HCT116 (cell line): Measurements from ENCODE around the gene AMZ1.

Experiments
- CTCF ChIP-seq, 3 experiments: fragments of 200-600 bp in 1 of 3; sonication (generic) in 1 of 3; IDR thresholded peaks in 2 of 3; conservative IDR thresholded peaks in 1 of 3; 2 replicates each; pipeline ENCODE4 v1.5.1; 2012 to 2017; ENCODE audit warnings: low read depth in 2 of 3, low read length in 2 of 3, antibody characterized with exemption in 1 of 3, borderline replicate concordance in 1 of 3, control low read depth in 1 of 3, mild to moderate bottlenecking in 1 of 3, mixed read lengths in 1 of 3, mixed run types in 1 of 3, moderate library complexity in 1 of 3; ENCODE audit not compliant: insufficient read depth in 1 of 3
- SIN3A ChIP-seq: IDR thresholded peaks from 2 replicates; pipeline ENCODE4 v1.6.1; 2012; ENCODE audit warnings: low read depth

DNA sequence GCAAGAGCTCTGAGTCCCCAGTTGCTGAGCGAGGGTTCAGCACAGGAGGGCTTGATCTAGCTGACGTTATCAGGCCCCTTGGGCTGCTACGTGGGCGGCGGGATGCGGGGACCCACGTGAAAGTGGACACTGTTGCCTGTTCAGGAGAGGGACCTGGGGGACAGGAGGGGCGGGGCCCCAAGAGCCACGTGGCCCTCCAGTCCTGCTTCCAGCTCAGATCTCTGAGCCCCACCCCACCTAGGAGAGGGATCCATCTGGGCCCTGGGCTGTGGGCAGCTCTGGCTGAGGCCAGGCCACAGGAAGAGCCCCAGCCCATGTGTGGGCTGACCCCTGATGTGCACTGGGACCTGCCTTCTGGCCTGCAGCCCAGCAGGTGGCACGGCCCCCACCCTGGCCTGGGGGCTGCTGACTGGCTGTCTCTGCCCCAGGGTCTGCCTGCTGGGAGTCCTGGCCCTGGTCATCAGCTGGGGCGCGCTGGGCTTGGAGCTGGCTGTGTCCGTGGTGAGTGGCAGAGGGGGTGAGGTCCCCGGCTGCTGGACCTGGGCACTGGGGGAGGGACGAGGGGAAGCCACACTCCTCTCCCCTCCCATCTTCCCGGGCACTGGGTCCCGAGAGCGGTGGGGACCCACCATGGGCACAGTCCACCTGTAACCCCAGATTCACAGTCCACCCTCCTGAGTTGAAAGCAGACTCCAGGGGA, 38.7 kb upstream of the AMZ1 start:
- TF ChIP-seq CTCF (IDR thresholded peaks at IDR 0.05 in 2 of 3, conservative IDR thresholded peaks at IDR 0.05 in 1 of 3; ENCODE audit: borderline replicate concordance in 1 of 3, insufficient read depth in 1 of 3, low read depth in 2 of 3, low read length in 2 of 3) (no peak), SIN3A (no peak)
